Measurements from ENCODE around the gene RILPL2. TPM values are rescaled to one million over a fixed set of nuclear protein-coding genes. Genes with fewer than 3 reads are reported as not detected.

Gene RILPL2
- total and polyA plus RNA-seq, 5 donors from 2014 or later, result 10.2 to 15.5 (median 11.4) TPM

- Histone ChIP-seq H3K27me3 (ENCODE audit: control insufficient read depth, insufficient read depth, low read length) (no peaks in the 10 kb centered on the region), H3K36me3 (ENCODE audit: control insufficient read depth, insufficient read depth, low read length) (peaks cover under 1% of the 10 kb centered on the region), H3K4me1 (ENCODE audit: control insufficient read depth, insufficient read depth, low read length, poor library complexity, severe bottlenecking) (peaks cover 24% of the 10 kb centered on the region), H3K4me3 (ENCODE audit: low read depth, low read length) (no peak overlapping the region), H3K27ac (ENCODE audit: insufficient read depth, low read length, poor library complexity, severe bottlenecking) (no peak overlapping the region), H3K9me3 (ENCODE audit: control insufficient read depth in 2 of 2, low read length in 2 of 2) (no peaks in the 10 kb centered on the region)
- DNase-seq, result no peak
- H3K4me1 Mint-ChIP-seq, result peaks cover 8 to 61% (median 25%) of the 10 kb centered on the region in 4 donors
- peaks cover 11% of the 10 kb centered on the region for H3K36me3 Mint-ChIP-seq
- H3K4me3 Mint-ChIP-seq, result no peak overlapping the region
- no peaks in the 10 kb centered on the region for H3K9me3 Mint-ChIP-seq
- ATAC-seq (ENCODE audit: low read depth in 2 of 2), result no peak
- peak overlapping the region; percentile 20 to 75 (median 72) for H3K27ac Mint-ChIP-seq
- no peaks in the 10 kb centered on the region for H3K27me3 Mint-ChIP-seq
These were observed 41.6 kb upstream of the RILPL2 start for GRCh38 chr12:123478069-123478468.

- Histone ChIP-seq H3K4me1 (ENCODE audit: control insufficient read depth, insufficient read depth, low read length, poor library complexity, severe bottlenecking) (peaks cover 24% of the 10 kb centered on the region), H3K27me3 (ENCODE audit: control insufficient read depth, insufficient read depth, low read length) (no peaks in the 10 kb centered on the region), H3K36me3 (ENCODE audit: control insufficient read depth, insufficient read depth, low read length) (peaks cover 19% of the 10 kb centered on the region), H3K4me3 (ENCODE audit: low read depth, low read length) (peak overlapping the region; percentile 63), H3K27ac (ENCODE audit: insufficient read depth, low read length, poor library complexity, severe bottlenecking) (peak overlapping the region; percentile 67), H3K9me3 (ENCODE audit: control insufficient read depth in 2 of 2, low read length in 2 of 2) (no peaks in the 10 kb centered on the region)
- ATAC-seq (ENCODE audit: low read depth in 2 of 2), result peak; percentile 22 to 30
- H3K9me3 Mint-ChIP-seq, result no peaks in the 10 kb centered on the region
- no peaks in the 10 kb centered on the region for H3K27me3 Mint-ChIP-seq
- peaks cover 8 to 54% (median 32%) of the 10 kb centered on the region in 4 donors for H3K4me1 Mint-ChIP-seq
- peaks cover 32% of the 10 kb centered on the region for H3K36me3 Mint-ChIP-seq
- no peak for DNase-seq
- H3K4me3 Mint-ChIP-seq, result peak overlapping the region; percentile 70 to 88 (median 82)
- peak overlapping the region; percentile 95 to 100 (median 96) for H3K27ac Mint-ChIP-seq
These were observed 38.8 kb upstream of the RILPL2 start for GRCh38 chr12:123475246-123475703.

GRCh38 chr12:123474485-123475245 lies 38.2 kb upstream of the RILPL2 start:
- ATAC-seq (ENCODE audit: low read depth in 2 of 2), result peak; percentile 90 to 93
- Mint-ChIP-seq H3K27me3 (no peaks in the 10 kb centered on the region), H3K36me3 (peaks cover 32% of the 10 kb centered on the region), H3K27ac (peak overlapping the region; percentile 95 to 100 (median 96)), H3K4me1 (peaks cover 8 to 50% (median 28%) of the 10 kb centered on the region in 4 donors), H3K9me3 (no peaks in the 10 kb centered on the region), H3K4me3 (peak overlapping the region; percentile 70 to 88 (median 82))
- Histone ChIP-seq H3K36me3 (ENCODE audit: control insufficient read depth, insufficient read depth, low read length) (peaks cover 19% of the 10 kb centered on the region), H3K27ac (ENCODE audit: insufficient read depth, low read length, poor library complexity, severe bottlenecking) (peak overlapping the region; percentile 67), H3K4me1 (ENCODE audit: control insufficient read depth, insufficient read depth, low read length, poor library complexity, severe bottlenecking) (peaks cover 24% of the 10 kb centered on the region), H3K27me3 (ENCODE audit: control insufficient read depth, insufficient read depth, low read length) (no peaks in the 10 kb centered on the region), H3K4me3 (ENCODE audit: low read depth, low read length) (peak overlapping the region; percentile 63), H3K9me3 (ENCODE audit: control insufficient read depth in 2 of 2, low read length in 2 of 2) (no peaks in the 10 kb centered on the region)
- DNase-seq, result peak in 2 of 3 donors; percentile 66 to 82

- ATAC-seq (ENCODE audit: low read depth in 2 of 2), result no peak
- Histone ChIP-seq H3K4me1 (ENCODE audit: control insufficient read depth, insufficient read depth, low read length, poor library complexity, severe bottlenecking) (peaks cover 24% of the 10 kb centered on the region), H3K9me3 (ENCODE audit: control insufficient read depth in 2 of 2, low read length in 2 of 2) (no peaks in the 10 kb centered on the region), H3K4me3 (ENCODE audit: low read depth, low read length) (no peak overlapping the region), H3K27ac (ENCODE audit: insufficient read depth, low read length, poor library complexity, severe bottlenecking) (no peak overlapping the region), H3K36me3 (ENCODE audit: control insufficient read depth, insufficient read depth, low read length) (peaks cover 23% of the 10 kb centered on the region), H3K27me3 (ENCODE audit: control insufficient read depth, insufficient read depth, low read length) (no peaks in the 10 kb centered on the region)
- Mint-ChIP-seq H3K4me1 (peaks cover 12 to 50% (median 33%) of the 10 kb centered on the region in 4 donors), H3K9me3 (no peaks in the 10 kb centered on the region), H3K27ac (peak overlapping the region in 2 of 3 donors; percentile 62 to 86), H3K36me3 (peaks cover 32% of the 10 kb centered on the region), H3K4me3 (no peak overlapping the region), H3K27me3 (no peaks in the 10 kb centered on the region)
- DNase-seq, result no peak
These were observed 36.0 kb upstream of the RILPL2 start for GRCh38 chr12:123472438-123472849.

- no peaks in the 10 kb centered on the region for H3K9me3 Mint-ChIP-seq
- H3K4me3 Mint-ChIP-seq, result no peak overlapping the region
- H3K27ac Mint-ChIP-seq, result peak overlapping the region; percentile 69 to 83 (median 71)
These were observed 35.0 kb upstream of the RILPL2 start for GRCh38 chr12:123471374-123472068.

GRCh38 chr12:123469978-123470377 lies 33.5 kb upstream of the RILPL2 start:
- H3K27ac Mint-ChIP-seq, result peak overlapping the region in 1 of 3 donors; percentile 5

More at GRCh38 chr12:123471374-123472068, 35.0 kb upstream of the RILPL2 start:
- Histone ChIP-seq H3K4me1 (ENCODE audit: control insufficient read depth, insufficient read depth, low read length, poor library complexity, severe bottlenecking) (peaks cover 24% of the 10 kb centered on the region), H3K27ac (ENCODE audit: insufficient read depth, low read length, poor library complexity, severe bottlenecking) (no peak overlapping the region), H3K9me3 (ENCODE audit: control insufficient read depth in 2 of 2, low read length in 2 of 2) (no peaks in the 10 kb centered on the region), H3K27me3 (ENCODE audit: control insufficient read depth, insufficient read depth, low read length) (no peaks in the 10 kb centered on the region), H3K36me3 (ENCODE audit: control insufficient read depth, insufficient read depth, low read length) (peaks cover 24% of the 10 kb centered on the region), H3K4me3 (ENCODE audit: low read depth, low read length) (no peak overlapping the region)
- no peak for ATAC-seq (ENCODE audit: low read depth in 2 of 2)
- Mint-ChIP-seq H3K4me1 (peaks cover 12 to 47% (median 33%) of the 10 kb centered on the region in 4 donors), H3K36me3 (peaks cover 28% of the 10 kb centered on the region), H3K27me3 (no peaks in the 10 kb centered on the region)
- no peak for DNase-seq

GRCh38 chr12:123468786-123469185 lies 32.3 kb upstream of the RILPL2 start:
- H3K27me3 Mint-ChIP-seq, result no peaks in the 10 kb centered on the region

More at GRCh38 chr12:123469978-123470377, 33.5 kb upstream of the RILPL2 start:
- Mint-ChIP-seq H3K36me3 (peaks cover 33% of the 10 kb centered on the region), H3K4me3 (no peak overlapping the region), H3K27me3 (no peaks in the 10 kb centered on the region), H3K4me1 (peaks cover 12 to 50% (median 37%) of the 10 kb centered on the region in 4 donors), H3K9me3 (peaks cover 0 to 2% (median 0%) of the 10 kb centered on the region in 7 donors)
- H3K4me1 ChIP-seq (ENCODE audit: control insufficient read depth, insufficient read depth, low read length, poor library complexity, severe bottlenecking), result peaks cover 14% of the 10 kb centered on the region
- no peak overlapping the region for H3K4me3 ChIP-seq (ENCODE audit: low read depth, low read length)
- DNase-seq, result no peak
- ATAC-seq (ENCODE audit: low read depth in 2 of 2), result no peak
- no peaks in the 10 kb centered on the region for H3K27me3 ChIP-seq (ENCODE audit: control insufficient read depth, insufficient read depth, low read length)
- H3K9me3 ChIP-seq (ENCODE audit: control insufficient read depth in 2 of 2, low read length in 2 of 2), result no peaks in the 10 kb centered on the region
- no peak overlapping the region for H3K27ac ChIP-seq (ENCODE audit: insufficient read depth, low read length, poor library complexity, severe bottlenecking)
- H3K36me3 ChIP-seq (ENCODE audit: control insufficient read depth, insufficient read depth, low read length), result peaks cover 37% of the 10 kb centered on the region

More at GRCh38 chr12:123468786-123469185, 32.3 kb upstream of the RILPL2 start:
- Histone ChIP-seq H3K9me3 (ENCODE audit: control insufficient read depth in 2 of 2, low read length in 2 of 2) (no peaks in the 10 kb centered on the region), H3K27me3 (ENCODE audit: control insufficient read depth, insufficient read depth, low read length) (no peaks in the 10 kb centered on the region), H3K36me3 (ENCODE audit: control insufficient read depth, insufficient read depth, low read length) (peaks cover 43% of the 10 kb centered on the region), H3K27ac (ENCODE audit: insufficient read depth, low read length, poor library complexity, severe bottlenecking) (no peak overlapping the region), H3K4me1 (ENCODE audit: control insufficient read depth, insufficient read depth, low read length, poor library complexity, severe bottlenecking) (peaks cover 2% of the 10 kb centered on the region), H3K4me3 (ENCODE audit: low read depth, low read length) (no peak overlapping the region)
- Mint-ChIP-seq H3K9me3 (peaks cover 0 to 2% (median 0%) of the 10 kb centered on the region in 7 donors), H3K27ac (peak overlapping the region in 1 of 3 donors; percentile 55), H3K4me1 (peaks cover 13 to 44% (median 33%) of the 10 kb centered on the region in 4 donors), H3K36me3 (peaks cover 37% of the 10 kb centered on the region), H3K4me3 (peak overlapping the region in 2 of 4 donors; percentile 17 to 77)
- ATAC-seq (ENCODE audit: low read depth in 2 of 2), result peak; percentile 85 to 86
- peak in 2 of 3 donors; percentile 45 to 50 for DNase-seq
